SK-N-SH (cell line): ENCODE data around the gene C10orf120.

Experiments used
- CHD2 ChIP-seq: fragments of 150-350 bp; IDR thresholded peaks from 2 replicates; pipeline ENCODE4 v1.6.1; 2018; ENCODE audit warnings: low read length; ENCODE audit not compliant: partially characterized antibody
- CTCF ChIP-seq: fragments of 200-600 bp; sonication (generic); IDR thresholded peaks from 2 replicates; pipeline ENCODE4 v1.6.1; 2017; ENCODE audit warnings: antibody characterized with exemption, mild to moderate bottlenecking, moderate library complexity
- NFIC ChIP-seq: IDR thresholded peaks from 2 replicates; pipeline ENCODE4 v1.4.0; 2012; ENCODE audit warnings: borderline replicate concordance
- RAD21 ChIP-seq: IDR thresholded peaks from 2 replicates; pipeline ENCODE4 v1.6.1; 2012; ENCODE audit warnings: mild to moderate bottlenecking, low read length
- SMC3 ChIP-seq: IDR thresholded peaks from 2 replicates; pipeline ENCODE4 v1.6.1; 2012; ENCODE audit warnings: low read depth, low read length, improper control_type of control experiment
- YY1 ChIP-seq: IDR thresholded peaks from 2 replicates; pipeline ENCODE4 v1.4.0; 2012; ENCODE audit warnings: low read depth, mild to moderate bottlenecking

DNA sequence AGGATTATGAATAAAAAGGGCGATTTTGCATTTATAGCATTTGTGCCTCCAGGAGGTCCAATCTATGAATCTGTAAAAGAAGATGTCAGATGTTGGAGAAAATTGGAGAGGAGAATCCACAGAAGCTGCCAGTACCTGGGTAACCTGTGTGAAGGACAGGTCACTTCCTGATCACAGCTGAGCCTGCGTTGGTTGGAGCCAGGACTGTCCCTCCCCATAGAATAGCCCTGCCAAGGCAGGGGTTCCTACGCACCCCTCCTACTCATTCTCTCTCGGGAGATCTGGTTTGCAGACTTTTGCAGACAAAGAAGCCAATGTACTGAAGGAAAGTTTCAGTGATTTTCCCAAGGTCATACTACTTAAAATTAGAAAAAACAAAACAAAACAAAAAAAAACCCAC, 10.3 kb upstream of the C10orf120 start:
- TF ChIP-seq CTCF (no peak), RAD21 (no peak), NFIC (no peak), CHD2 (no peak), SMC3 (no peak), YY1 (no peak)
